HG02642 (cell line): ENCODE measurements around the gene ZDHHC11B.
"Not testable (repeated sequence)": the region's sequence is repeated elsewhere in the genome, so short reads cannot be mapped to it uniquely, and the experiment has no call there.

Source experiments
- ATAC-seq: cut with Tn5 transposase; IDR thresholded peaks from one replicate; pipeline ENCODE4 v1.9.1; 2021; ENCODE audit warnings: mild to moderate bottlenecking; ENCODE audit not compliant: unreplicated experiment, poor library complexity

ZDHHC11B gene

DNA sequence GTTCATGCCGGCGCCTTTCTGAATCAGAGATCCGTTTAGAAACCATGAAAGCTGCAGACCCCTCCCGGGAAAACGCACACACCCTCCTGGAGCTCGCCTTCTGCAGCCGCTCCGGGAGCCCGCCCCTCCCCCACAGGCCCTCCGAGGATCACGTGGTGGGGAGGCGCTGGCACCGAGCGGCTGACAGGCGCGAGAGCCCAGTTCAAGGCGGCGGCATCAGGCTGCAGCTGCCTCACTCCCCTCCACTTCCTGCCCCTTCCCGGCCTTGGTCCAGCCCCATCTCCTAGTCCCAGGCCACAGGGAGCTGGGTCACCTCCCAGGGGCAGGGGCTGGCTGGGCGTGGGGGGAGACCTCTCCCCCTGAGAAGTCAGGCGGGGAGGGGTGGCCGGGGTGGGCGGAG is 93.5 kb downstream of the ZDHHC11B start:
- ATAC-seq: not testable (repeated sequence)

DNA sequence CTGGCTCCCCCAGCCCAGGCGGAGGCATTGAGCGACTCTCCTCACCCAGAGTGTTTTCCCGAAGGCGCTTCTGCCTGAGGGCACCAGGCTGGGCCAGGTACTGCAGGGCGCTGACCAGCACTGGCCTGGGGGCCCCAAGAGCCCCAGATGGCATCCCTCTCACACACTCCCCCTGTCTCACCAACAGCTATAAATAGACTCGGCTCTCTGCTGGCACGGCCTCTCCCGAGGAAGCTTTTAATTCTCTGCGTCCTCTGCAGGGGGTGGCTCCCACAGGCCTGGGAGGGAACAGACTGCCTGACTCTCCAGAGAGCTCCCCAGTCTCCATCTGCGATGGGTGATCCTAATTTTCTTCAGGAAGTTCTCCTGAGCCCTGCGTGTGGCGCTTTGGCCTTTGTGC is 94.2 kb downstream of the ZDHHC11B start:
- ATAC-seq: not testable (repeated sequence)

- not testable (repeated sequence) for ATAC-seq
Observed at GRCh38 chr5:688348-689010, 96.0 kb downstream of the ZDHHC11B start.

GRCh38 chr5:686936-687335 is 97.6 kb downstream of the ZDHHC11B start:
- ATAC-seq: not testable (repeated sequence)

DNA sequence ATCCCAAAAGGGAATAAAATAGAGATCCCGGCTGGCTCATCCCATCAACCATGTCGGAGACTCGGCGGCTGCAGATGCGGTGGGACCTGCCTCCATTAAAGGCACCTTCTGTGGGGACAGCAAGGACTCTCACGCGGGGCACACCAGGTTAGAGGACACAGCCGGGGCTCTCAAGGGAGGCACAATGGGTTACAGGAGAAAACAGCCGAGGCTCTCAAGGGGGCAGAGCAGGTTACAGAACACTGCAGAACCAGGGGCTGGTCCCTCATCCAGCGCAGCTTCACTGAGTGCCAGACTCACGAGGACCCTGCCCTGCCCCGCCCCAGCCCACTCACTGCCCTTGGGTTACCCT is 98.4 kb downstream of the ZDHHC11B start:
- not testable (repeated sequence) for ATAC-seq

GRCh38 chr5:685262-686171 is 99.0 kb downstream of the ZDHHC11B start:
- ATAC-seq: no peak

DNA sequence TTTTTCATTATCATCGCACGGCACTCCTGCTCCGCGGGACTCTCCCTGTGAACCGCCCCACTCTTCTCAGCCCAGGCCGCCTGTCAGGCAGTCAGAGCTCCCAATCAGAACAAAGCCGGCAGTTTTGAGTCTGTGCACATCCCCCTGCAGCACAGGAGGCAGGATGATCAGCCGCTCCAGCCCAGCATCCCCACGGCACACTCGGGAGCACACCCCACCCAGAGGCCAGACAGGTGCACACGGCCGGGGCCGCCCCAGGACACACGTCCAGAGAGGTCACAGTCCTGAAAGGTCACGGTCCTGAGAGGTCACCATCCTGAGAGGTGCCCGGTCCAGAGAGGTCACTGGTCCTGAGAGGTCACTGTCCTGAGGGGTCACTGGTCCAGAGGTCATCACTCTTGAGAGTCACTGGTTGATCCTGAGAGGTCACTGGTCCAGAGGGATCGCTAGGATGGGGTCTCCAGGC is 99.7 kb downstream of the ZDHHC11B start:
- ATAC-seq: no peak

DNA sequence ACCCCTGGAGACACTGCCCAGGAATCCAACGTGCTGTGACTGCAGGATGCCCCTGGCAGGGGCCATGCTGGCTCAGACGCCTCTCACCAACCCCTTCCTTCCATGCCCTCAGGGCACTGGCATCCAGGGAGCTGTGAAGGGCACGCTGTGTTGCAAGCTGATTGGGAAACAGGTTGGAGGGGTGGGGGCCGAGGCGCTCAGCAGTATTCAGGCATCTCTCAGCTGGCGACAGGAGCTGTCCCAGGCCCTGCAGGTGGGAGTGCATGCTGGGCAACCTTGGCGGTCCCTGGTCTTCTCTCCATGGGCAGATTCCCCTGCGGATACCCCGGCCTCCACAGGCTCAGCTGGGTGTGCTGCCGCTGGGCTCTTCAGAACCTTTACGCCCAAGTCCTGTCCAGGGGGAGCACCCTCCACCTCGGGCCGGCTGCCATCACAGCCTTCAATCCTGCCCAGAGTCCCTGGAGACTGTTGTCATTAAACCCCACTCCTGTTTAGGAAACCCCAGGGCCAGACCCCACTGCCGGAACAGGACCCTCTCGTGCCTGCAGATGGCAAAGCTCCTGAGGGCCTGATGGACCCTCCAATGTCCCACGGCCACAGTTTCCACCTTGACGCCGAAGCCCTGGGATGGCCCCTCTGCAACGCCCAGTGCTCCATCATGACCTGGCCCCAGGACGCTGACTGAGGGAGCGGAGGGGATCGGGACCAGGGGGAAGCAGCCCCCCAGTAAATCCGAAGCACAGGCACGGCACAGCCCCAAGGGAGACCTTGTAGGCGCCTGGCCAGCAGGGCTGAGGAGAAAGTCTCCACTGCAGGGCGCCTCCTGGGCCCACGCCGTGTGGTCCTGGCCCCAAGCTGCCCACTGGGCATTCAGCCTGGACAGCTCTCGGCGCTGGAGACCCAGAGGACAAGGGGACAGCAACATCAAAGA is 100.7 kb downstream of the ZDHHC11B start:
- no peak for ATAC-seq

- not testable (repeated sequence) for ATAC-seq
Observed at GRCh38 chr5:682651-683358, 101.7 kb downstream of the ZDHHC11B start.

DNA sequence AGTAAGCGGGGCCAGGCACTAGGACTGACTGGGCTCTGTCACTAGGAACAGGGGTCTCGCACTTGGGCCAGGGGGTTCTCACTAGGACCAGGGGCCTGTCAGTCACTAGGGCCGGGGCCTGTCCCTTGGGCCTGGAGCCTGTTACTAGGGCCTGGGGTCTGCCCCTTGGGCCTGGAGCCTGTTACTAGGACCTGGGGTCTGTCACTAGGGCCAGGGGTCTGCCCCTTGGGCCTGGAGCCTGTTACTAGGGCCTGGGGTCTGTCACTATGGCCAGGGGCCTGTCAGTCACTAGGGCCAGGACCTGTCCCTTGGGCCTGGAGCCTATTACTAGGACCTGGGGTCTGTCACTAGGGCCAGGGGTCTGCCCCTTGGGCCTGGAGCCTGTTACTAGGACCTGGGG is 102.3 kb downstream of the ZDHHC11B start:
- ATAC-seq: not testable (repeated sequence)

GRCh38 chr5:681317-682191 is 103.0 kb downstream of the ZDHHC11B start:
- not testable (repeated sequence) for ATAC-seq

DNA sequence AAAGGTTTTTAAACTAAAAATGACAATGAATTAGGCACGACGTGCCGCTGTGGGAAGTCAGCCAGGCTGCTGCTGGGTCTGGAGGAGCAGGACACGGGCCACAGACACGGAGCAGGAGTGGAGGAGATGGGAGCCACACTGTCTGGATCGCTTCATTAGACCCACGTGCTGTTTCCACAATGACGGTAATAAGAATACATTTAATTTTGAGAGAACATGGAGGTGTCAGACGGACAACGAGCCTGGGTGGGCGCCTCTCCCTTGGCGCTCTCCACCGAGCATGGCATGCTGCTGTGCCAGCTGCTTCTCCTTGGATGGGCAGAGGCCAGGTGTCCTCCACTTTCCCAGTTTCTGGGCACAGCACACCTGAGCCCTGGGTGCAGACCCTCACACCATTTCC is 103.7 kb downstream of the ZDHHC11B start:
- ATAC-seq: not testable (repeated sequence)

DNA sequence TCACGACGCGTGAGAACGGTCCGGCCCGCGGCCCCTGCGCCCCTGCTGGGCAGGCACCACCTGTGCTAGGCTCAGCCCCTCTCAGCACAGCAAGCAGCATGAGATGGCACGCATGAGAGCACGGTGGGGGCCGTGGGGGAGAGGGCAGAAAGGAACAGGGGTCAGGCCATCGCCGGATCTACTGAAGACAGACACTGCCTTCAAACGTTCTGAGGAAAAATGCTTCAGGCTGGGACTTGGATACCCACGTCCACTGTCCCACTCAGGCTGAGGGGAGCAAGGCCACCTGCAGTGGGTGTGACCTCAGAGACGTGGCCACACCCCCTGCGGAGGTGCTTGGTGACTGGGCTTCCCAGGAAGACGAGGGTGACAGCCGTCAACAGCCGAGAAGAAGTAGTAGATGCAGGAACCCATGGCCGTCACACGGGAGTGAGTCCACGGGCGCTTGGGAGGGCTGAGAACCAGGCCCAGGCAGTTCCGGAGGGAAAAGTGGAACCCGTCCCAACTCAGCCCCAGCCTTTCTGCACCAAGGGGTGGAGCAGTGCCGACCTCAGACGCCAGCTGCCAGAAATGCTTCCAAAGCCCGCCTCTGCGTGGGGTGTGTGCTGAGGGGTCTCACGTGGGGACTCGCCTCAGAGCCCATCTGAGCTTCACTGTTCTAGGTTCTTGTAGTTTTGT is 104.3 kb downstream of the ZDHHC11B start:
- not testable (repeated sequence) for ATAC-seq

GRCh38 chr5:679166-679895 is 105.2 kb downstream of the ZDHHC11B start:
- not testable (repeated sequence) for ATAC-seq

GRCh38 chr5:678521-678920 is 106.0 kb downstream of the ZDHHC11B start:
- not testable (repeated sequence) for ATAC-seq

DNA sequence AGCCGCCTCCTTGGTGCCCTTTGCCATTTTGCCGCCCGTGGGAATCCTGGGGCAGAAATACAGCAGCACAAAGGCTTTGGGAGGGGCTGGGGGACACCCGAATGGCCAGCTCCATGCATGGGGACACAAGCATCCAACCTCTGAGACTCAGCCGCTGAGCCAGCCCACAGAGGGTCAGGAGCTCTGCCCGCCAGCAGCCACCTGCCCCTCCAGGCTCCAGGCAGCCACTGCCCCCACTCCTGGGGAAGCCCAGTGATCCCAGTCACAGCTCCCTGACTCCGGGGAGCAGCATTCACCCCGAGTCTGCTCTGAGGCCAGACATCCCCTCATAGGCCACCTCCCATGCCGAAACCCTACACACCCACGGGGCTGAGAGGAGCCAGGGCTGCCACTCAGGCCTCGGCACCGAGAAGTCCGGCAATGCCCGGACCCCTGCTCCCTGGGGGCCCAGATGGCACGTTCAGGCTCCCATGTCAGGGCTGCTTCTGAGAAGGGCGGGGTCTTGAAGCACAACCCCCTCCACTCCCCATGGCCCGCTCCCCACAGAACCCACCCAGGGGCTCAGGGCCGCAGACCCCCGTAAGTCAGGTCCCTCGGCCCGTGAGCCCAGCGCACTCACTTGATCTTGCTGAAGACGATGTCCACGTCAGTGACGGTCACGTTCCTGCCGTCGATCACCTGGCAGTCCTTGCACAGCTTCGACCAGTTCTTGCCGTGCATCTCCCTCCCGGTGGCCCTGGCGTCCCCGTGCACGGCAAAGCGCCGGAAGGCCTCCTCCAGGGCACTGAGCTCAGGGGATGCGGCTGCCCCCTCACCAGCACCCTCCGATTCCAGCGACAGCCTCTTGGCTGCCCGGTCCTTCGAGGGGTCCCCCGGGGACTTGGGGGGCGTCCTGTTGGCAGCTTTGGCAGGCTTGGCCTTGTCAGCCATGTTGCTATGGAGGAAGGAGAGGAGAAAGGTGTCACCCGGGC is 107.1 kb downstream of the ZDHHC11B start:
- ATAC-seq: no peak
